Glomerular endothelial cell (primary cell): ENCODE data around the gene FSTL4. TPM values are rescaled to one million over a fixed set of nuclear protein-coding genes. Genes with fewer than 3 reads are reported as not detected.

Experiments used
- DNase-seq: peaks from one replicate; pipeline ENCODE4 v3.0.0-alpha.2; 2011; ENCODE audit warnings: low read depth, low spot score; ENCODE audit errors: extremely low read depth
- total RNA-seq: library from RNA; depleted of rRNA; stranded (reverse); fragments of >200 nt; gene quantifications from 2 replicates; pipeline ENCODE4 v1.2.3, GENCODE V29; 2015

Gene FSTL4
- total RNA-seq, 1 donor from 2014 or later: 0.18 TPM

DNA sequence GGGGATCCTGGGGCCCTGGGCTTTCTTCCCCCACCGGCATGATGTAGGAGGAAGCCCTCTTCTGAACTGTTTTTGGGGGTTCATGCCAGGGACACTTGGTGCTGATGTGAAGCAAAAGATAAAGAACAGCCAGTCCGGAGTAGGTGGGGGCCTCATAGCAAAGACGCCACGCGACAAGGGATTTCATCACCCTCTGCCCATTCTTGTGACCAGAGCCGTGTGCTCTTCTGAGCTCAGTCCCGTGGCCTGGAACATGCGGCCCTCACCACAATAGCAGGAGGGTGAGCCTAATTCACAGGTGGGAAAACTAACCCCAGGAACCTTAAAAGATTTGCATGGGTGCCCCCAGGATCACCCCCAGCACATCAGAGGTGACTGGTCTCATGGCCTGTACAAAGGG, 334.6 kb downstream of the FSTL4 start:
- DNase-seq: no peak

- DNase-seq: no peak
Measured at GRCh38 chr5:133276171-133276570, 336.2 kb downstream of the FSTL4 start.

DNA sequence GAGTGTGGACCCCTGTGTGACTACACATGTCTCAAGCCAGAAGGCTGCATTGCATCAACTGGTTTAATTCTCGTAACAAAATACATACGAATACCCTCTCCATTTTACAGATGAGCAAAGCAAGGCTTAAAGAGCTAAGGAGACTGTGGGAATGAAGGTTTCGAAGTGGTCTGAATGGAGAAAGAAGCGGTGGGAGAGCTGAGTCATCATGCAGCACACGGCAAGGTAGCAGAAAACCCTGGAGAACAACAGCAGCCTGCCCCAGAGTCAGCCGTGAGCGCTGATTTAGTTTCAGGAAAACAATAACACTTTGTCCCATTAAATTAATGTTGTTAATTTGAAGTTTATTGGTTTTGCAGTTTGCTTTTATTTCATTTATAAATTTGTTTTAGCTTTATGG, 336.7 kb downstream of the FSTL4 start:
- no peak for DNase-seq

GRCh38 chr5:133274597-133274935, 337.8 kb downstream of the FSTL4 start:
- DNase-seq: no peak

DNA sequence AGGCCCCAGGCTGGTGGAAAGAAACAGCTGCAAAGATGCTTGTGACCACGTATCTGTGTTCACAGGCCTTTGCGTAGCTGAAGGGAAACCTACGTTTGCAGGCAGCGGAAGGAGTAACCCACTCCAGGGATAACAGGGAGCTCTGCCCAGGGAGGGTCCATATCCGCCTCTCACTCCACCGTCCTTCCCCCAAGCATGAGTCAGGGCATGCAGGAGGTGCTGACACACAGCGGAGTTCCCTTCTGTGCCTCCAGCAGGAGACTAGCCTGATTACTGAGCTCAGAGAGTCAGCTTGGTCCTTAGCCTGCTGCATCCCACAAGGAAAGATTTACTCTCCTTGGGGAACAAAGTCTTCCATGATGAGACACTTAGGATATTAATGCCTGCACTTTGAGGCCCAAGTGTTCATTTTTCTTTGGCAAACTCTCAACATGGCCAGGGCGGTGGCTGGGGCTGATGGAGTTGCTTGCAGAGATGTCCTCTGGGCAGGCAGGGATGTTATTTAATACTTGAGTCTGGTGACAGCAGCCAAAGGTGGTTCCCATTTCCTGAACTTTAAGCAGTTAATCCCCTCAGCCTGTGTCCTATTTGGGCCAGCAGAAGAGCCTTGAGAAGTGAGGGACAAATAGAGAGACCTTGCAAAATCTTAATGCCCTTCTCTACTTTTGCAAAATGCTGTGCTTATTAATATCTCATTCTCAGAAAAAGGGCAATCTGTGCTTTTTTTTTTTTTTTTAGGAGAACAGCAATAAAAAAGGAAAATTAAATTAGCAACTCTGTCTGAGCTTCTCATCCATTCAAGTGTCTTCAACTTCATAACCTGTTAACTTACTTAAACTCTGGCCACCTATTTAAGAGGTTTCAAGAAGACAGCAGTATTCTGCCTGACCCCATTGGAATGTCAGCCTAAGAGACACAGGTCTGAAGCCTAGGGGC, 338.4 kb downstream of the FSTL4 start:
- no peak for DNase-seq

DNA sequence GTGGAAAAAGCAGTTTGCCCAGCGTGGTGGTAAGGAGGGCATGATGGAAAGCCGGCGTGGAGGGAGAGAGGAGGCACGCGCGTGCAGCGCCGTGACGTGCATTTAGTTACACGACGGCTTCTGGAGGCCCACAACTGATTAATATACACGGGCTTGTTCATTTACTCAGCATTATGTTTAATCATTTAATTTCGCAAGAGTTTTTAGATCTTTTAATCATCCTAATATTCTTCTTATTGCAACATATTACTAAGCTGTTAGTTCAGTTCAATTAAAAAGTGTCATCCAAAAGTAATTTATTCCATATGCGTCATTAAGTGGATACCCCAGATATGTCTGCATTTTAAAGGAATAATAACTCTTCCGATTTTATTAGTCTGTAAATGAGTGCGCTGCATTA, 340.0 kb downstream of the FSTL4 start:
- no peak for DNase-seq

GRCh38 chr5:133271606-133272005, 340.7 kb downstream of the FSTL4 start:
- no peak for DNase-seq

GRCh38 chr5:133269691-133270090, 342.6 kb downstream of the FSTL4 start:
- DNase-seq: no peak

- no peak for DNase-seq
Measured at GRCh38 chr5:133267601-133268000, 344.7 kb downstream of the FSTL4 start.

- DNase-seq: no peak
Measured at GRCh38 chr5:133266966-133267365, 345.4 kb downstream of the FSTL4 start.

DNA sequence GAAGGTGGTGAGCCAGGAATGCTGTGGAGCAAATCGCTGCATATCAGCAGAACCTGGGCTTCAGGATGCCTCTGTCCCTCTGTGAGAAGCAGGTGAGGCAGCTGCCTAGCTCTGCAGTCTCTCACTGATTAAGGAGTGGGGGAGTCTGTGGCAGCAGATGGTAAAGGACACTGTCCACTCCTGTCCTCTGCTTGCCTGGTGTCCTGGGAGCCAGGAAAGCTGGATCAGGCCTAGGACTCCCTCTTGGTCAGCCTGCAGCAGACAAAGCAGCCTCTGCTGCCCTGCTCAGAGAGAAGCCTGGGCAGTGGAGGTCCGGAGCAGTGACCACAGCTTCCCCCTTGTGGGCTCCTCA, 345.8 kb downstream of the FSTL4 start:
- DNase-seq: no peak

DNA sequence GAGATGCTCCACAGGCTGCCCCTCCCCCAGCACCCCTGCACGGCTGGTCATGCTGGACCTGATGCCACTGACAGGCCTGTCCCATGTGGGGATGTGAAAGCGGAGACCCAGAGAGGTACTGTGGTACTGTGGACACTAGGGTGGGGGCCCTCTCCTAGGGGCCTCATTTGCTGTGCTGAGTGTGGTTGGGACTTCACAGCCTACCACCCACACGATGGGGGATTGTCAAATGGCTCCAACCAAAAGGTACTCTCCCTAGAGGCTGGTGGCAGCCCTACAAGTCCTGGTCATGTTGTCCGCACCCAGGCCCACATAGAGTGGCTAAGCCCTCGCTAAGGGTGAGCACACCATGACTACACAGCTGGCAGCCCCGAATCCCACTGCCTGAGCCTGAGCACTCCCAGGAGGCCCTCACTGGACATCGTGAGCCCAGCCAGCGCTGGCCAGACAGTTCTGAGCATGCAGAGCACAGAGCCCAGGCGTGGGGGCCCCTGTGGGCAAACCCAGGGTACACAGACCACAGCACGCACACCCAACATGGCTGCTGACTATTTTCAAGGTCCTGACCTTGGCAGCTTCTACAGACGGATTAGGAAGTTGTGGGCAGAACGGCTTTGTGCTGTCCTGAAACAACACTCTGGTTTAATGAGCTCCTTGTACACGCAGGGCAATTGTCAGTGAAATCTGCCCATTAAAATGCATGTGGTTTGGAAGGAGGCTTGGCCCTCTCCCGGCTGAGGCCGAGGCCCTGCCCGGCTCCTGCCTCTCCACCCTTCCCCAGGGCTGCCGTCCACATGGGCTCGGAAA, 346.4 kb downstream of the FSTL4 start:
- no peak for DNase-seq

DNA sequence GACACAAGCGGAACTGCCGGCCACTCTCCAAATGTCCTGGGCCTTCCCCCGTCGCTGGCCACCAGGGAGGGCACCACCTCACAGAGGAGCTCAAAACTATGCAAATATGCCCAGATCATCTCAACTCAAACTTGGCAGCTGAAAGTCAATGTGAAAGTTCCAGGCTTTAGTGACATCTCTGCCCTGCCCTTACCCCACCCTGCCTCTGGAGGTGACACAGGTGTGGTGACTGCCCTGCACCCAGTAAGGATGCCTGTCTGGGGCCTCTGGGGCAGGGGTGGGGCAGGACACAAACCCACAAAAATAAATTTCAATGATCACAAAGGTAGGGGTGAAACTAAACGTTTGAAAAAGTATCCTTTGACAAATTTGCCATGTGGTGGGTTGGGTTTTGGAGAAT, 347.1 kb downstream of the FSTL4 start:
- no peak for DNase-seq

- no peak for DNase-seq
Measured at GRCh38 chr5:133262690-133263089, 349.7 kb downstream of the FSTL4 start.

- DNase-seq: no peak
Measured at GRCh38 chr5:133261993-133262392, 350.3 kb downstream of the FSTL4 start.

DNA sequence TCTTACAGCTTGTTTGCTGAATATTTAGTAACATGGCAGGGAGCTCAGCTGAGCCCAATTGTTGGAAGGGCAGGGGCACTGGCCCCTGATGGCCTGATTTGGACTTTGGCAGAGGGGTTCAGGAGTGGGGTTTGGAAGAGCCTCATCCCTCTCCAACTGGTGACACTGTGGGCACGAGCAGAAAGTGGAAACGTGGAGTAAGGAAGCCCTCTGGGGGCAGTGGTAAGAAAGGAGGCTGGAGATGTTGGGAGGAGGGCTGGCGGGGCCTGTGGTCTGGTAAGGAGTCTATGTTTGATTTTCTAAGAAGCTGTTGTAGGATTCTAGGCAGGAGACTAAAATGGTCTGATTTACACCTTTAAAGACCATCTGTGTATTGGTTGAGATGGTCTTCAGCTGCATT, 351.6 kb downstream of the FSTL4 start:
- no peak for DNase-seq

- DNase-seq: no peak
Measured at GRCh38 chr5:133259199-133259997, 352.9 kb downstream of the FSTL4 start.

DNA sequence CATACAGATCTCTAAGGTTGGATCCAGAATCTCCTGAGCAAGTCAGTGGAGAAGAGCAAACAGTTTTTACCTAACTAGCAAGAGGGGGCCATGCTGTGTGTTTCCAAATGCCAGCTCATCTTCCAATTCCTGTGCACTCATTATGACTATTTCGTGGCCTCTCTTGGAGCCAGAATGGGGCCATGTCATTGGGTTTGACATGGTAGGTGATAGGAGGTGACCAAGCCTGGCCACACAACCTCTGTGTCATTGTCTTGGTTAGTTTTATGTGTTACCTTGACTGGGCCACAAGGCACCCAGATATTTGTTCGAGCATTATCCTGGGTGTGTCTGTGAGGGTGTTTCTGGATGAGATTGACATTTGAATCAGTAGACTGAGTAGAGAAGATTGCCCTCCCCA, 354.4 kb downstream of the FSTL4 start:
- DNase-seq: no peak

GRCh38 chr5:133256276-133256675, 356.1 kb downstream of the FSTL4 start:
- DNase-seq: no peak

GRCh38 chr5:133254803-133255202, 357.5 kb downstream of the FSTL4 start:
- DNase-seq: no peak

DNA sequence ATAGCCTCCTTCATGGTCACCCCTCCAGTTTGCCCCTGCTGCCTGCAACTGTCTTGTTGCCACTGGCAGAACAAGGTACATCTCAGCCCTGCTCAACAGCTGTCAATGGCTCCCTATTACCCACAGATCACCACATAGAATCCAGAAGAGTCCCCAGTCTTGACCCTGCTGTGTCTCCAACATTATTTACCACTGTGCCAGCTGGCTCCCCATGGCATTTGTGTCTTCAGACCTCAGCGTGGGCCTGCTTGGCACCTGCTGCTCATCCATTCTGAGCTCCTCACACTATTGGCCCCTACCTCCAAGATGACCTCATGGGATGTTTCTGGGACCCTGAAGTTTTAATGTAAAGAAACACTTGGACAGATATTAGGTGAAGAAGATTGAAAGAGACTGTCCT, 358.7 kb downstream of the FSTL4 start:
- no peak for DNase-seq
